Liver (tissue), 9 donors: ENCODE measurements around the gene ACAD8. TPM values are rescaled to one million over a fixed set of nuclear protein-coding genes. Genes with fewer than 3 reads are reported as not detected.

Source experiments
- DNase-seq: peaks from one replicate; pipeline ENCODE4 v3.0.0-alpha.2; 2017; ENCODE audit warnings: low spot score
- H3K27ac ChIP-seq, 2 donors: one replicate each; pipeline ENCODE4 v1.7.0; 2013; ENCODE audit warnings: inconsistent platforms in 2 of 2, low read length in 2 of 2, control low read depth in 1 of 2, low read depth in 1 of 2, mild to moderate bottlenecking in 1 of 2
- H3K27me3 ChIP-seq, 4 donors: one replicate each; pipeline versions ENCODE4 v1.6.1 to v1.7.0; 2013; ENCODE audit warnings: low read length in 3 of 4, inconsistent platforms in 1 of 4, mild to moderate bottlenecking in 1 of 4, moderate library complexity in 1 of 4; ENCODE audit not compliant: control insufficient read depth in 4 of 4, insufficient read depth in 4 of 4
- H3K36me3 ChIP-seq, 4 donors: one replicate each; pipeline versions ENCODE4 v1.6.1 to v1.7.0; 2013; ENCODE audit warnings: low read length in 3 of 4, mild to moderate bottlenecking in 3 of 4, low read depth in 1 of 4, moderate library complexity in 1 of 4; ENCODE audit not compliant: control insufficient read depth in 4 of 4, insufficient read depth in 3 of 4
- H3K4me1 ChIP-seq, 4 donors: one replicate each; pipeline versions ENCODE4 v1.6.1 to v1.7.0; 2013; ENCODE audit warnings: low read length in 3 of 4, mild to moderate bottlenecking in 3 of 4, moderate library complexity in 1 of 4; ENCODE audit not compliant: control insufficient read depth in 4 of 4, insufficient read depth in 4 of 4
- H3K4me3 ChIP-seq, 3 donors: one replicate each; pipeline versions ENCODE4 v1.6.1 to v1.7.0; 2013; ENCODE audit warnings: low read length in 3 of 3, control low read depth in 1 of 3, low read depth in 1 of 3, mild to moderate bottlenecking in 1 of 3
- H3K9ac ChIP-seq, 2 donors: one replicate each; pipeline ENCODE4 v1.7.0; 2013; ENCODE audit warnings: low read length in 2 of 2, mild to moderate bottlenecking in 2 of 2, moderate library complexity in 2 of 2, control low read depth in 1 of 2, low read depth in 1 of 2
- H3K9me3 ChIP-seq, 4 donors: one replicate each; pipeline versions ENCODE4 v1.6.1 to v1.7.0; 2013; ENCODE audit warnings: low read length in 3 of 4; ENCODE audit not compliant: control insufficient read depth in 4 of 4
- EGR1 ChIP-seq, 2 donors: IDR thresholded peaks; 2 replicates each; pipeline ENCODE4 v1.6.1; 2016 to 2018; ENCODE audit warnings: antibody characterized with exemption in 2 of 2, low read depth in 2 of 2
- GABPA ChIP-seq, 2 donors: IDR thresholded peaks in 1 of 2; conservative IDR thresholded peaks in 1 of 2; 2 replicates each; pipeline ENCODE4 v1.6.1; 2016; ENCODE audit warnings: antibody characterized with exemption in 2 of 2, mild to moderate bottlenecking in 1 of 2, moderate library complexity in 1 of 2
- HNF4A ChIP-seq, 2 donors: conservative IDR thresholded peaks; 2 replicates each; pipeline ENCODE4 v1.6.1; 2016; ENCODE audit warnings: antibody characterized with exemption in 2 of 2, mild to moderate bottlenecking in 2 of 2
- HNF4G ChIP-seq: IDR thresholded peaks from 2 replicates; pipeline ENCODE4 v1.6.1; 2016; ENCODE audit warnings: antibody characterized with exemption
- NR2F2 ChIP-seq: IDR thresholded peaks from 2 replicates; pipeline ENCODE4 v1.6.1; 2016; ENCODE audit warnings: antibody characterized with exemption
- RAD21 ChIP-seq, 2 donors: IDR thresholded peaks; 2 replicates each; pipeline ENCODE4 v1.6.1; 2016; ENCODE audit warnings: antibody characterized with exemption in 2 of 2, mild to moderate bottlenecking in 2 of 2
- RXRA ChIP-seq, 2 donors: IDR thresholded peaks; 2 replicates each; pipeline ENCODE4 v1.6.1; 2017 to 2018; ENCODE audit warnings: antibody characterized with exemption in 2 of 2, mild to moderate bottlenecking in 1 of 2
- TAF1 ChIP-seq: conservative IDR thresholded peaks from 2 replicates; pipeline ENCODE4 v1.6.1; 2016; ENCODE audit warnings: antibody characterized with exemption, mild to moderate bottlenecking
- YY1 ChIP-seq: IDR thresholded peaks from 2 replicates; pipeline ENCODE4 v1.6.1; 2016; ENCODE audit warnings: antibody characterized with exemption, mild to moderate bottlenecking
- WGBS: extraction: QIAGEN DNeasy Blood & Tissue Kit; methylation state at CpG from one replicate; pipeline ENCODE4 v1.1.7; 2013; 5-methylcytosine and 5-hydroxymethylcytosine counted together
- polyA plus RNA-seq, 2 donors: library from polyadenylated mRNA; stranded (reverse) in 1 of 2; unstranded in 1 of 2; fragments of 200-250 nt in 1 of 2; fragments of >200 nt in 1 of 2; fragmentation: Nextera tagmentation in 1 of 2; extraction: Ambion mirVana in 1 of 2; gene quantifications; one replicate each; pipeline versions ENCODE4 v1.2.1 to v1.2.3, GENCODE V29; 2013 to 2015
- total RNA-seq, 2 donors: library from RNA; depleted of rRNA; stranded (reverse); fragments of >200 nt; gene quantifications; one replicate each; pipeline ENCODE4 v1.2.3, GENCODE V29; 2014
- TF ChIP-seq, protein P1 (sequence below): IDR thresholded peaks from 2 replicates; pipeline ENCODE4 v1.6.1; 2016; ENCODE audit warnings: antibody characterized with exemption
- TF ChIP-seq, protein P2 (sequence below): fragments of 150-350 bp; IDR thresholded peaks from 2 replicates; pipeline ENCODE4 v1.5.1; 2017; ENCODE audit warnings: improper control_type of control experiment, low read depth, low read length; ENCODE audit not compliant: missing input control
- TF ChIP-seq, protein P3 (sequence below): IDR thresholded peaks from 2 replicates; pipeline ENCODE4 v1.6.1; 2016; ENCODE audit warnings: antibody characterized with exemption
- TF ChIP-seq, protein P4 (sequence below): IDR thresholded peaks from 2 replicates; pipeline ENCODE4 v1.6.1; 2016; ENCODE audit warnings: antibody characterized with exemption
- donor health status: healthy.
- donor health status: healthy.
- donor health status: healthy.
- donor health status: healthy.
- donor health status: healthy.

Gene ACAD8
- total and polyA plus RNA-seq, 4 donors: 14.1 to 32.2 (median 27.1) TPM

DNA sequence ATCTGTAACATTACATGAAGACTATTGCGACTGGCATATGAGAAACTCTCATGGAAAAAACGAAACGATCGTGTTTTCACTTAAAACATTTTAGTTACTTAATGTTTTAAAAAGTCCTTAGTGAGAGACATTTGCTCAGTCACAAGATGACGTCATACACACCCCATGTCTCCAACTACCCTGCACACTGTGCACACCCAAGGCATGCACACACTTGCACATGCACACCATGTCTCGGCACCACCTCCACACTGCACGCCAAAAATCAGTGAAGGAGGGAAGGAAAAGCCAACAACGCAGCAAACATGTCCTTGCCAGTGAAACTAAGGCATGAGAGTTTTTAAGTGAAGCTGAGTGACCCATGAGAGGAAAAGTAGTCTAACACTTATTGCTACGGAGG, 47.6 kb upstream of the ACAD8 start:
- Histone ChIP-seq H3K9ac (no peak overlapping the region), H3K27ac (no peak overlapping the region), H3K36me3 (peaks cover 15 to 64% (median 49%) of the 10 kb centered on the region in 4 donors), H3K4me3 (no peak overlapping the region), H3K4me1 (peaks cover 0 to 3% (median 0%) of the 10 kb centered on the region in 4 donors), H3K27me3 (no peaks in the 10 kb centered on the region), H3K9me3 (no peaks in the 10 kb centered on the region)
- no peak for DNase-seq
- 96% methylated on average over 9 of the region's 9 CpGs for WGBS
- no peak for TF ChIP-seq YY1
- no peak for TF ChIP-seq TAF1
- TF ChIP-seq HNF4G: no peak
- TF ChIP-seq, protein P1, sequence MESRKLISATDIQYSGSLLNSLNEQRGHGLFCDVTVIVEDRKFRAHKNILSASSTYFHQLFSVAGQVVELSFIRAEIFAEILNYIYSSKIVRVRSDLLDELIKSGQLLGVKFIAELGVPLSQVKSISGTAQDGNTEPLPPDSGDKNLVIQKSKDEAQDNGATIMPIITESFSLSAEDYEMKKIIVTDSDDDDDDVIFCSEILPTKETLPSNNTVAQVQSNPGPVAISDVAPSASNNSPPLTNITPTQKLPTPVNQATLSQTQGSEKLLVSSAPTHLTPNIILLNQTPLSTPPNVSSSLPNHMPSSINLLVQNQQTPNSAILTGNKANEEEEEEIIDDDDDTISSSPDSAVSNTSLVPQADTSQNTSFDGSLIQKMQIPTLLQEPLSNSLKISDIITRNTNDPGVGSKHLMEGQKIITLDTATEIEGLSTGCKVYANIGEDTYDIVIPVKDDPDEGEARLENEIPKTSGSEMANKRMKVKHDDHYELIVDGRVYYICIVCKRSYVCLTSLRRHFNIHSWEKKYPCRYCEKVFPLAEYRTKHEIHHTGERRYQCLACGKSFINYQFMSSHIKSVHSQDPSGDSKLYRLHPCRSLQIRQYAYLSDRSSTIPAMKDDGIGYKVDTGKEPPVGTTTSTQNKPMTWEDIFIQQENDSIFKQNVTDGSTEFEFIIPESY: no peak

DNA sequence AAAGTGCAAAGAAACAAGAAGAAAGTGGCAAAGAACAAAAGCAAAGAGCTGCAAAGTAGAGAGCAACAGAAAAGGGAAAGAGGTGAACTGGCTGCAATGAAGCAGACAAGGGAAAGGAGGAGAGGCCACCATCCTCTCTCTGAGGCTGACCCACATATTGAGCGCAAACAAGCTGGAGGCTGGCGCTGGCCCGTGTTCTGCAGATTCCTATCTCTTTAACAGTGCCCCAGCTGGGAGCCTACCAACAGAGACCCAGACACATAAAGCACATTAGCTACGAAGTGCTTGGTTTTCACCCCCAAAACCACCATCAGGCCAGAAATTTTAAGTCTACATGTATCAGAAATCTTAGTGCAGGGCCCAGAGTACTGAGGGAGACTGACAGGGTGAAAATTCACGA, 47.2 kb upstream of the ACAD8 start:
- Histone ChIP-seq H3K4me1 (peaks cover 0 to 3% (median 0%) of the 10 kb centered on the region in 4 donors), H3K4me3 (no peak overlapping the region), H3K9me3 (no peaks in the 10 kb centered on the region), H3K9ac (no peak overlapping the region), H3K27me3 (no peaks in the 10 kb centered on the region), H3K36me3 (peaks cover 13 to 62% (median 48%) of the 10 kb centered on the region in 4 donors), H3K27ac (no peak overlapping the region)
- DNase-seq: no peak
- WGBS: 95% methylated on average over 5 of the region's 5 CpGs
- TF ChIP-seq HNF4A (conservative IDR thresholded peaks at IDR 0.05) (no peak), EGR1 (IDR thresholded peaks at IDR 0.05; ENCODE audit: low read depth in 2 of 2) (no peak), GABPA (IDR thresholded peaks at IDR 0.05 in 1 of 2, conservative IDR thresholded peaks at IDR 0.05 in 1 of 2) (no peak), HNF4G (no peak), RAD21 (IDR thresholded peaks at IDR 0.05) (no peak), RXRA (IDR thresholded peaks at IDR 0.05) (no peak), NR2F2 (no peak)
- TF ChIP-seq, protein P2, sequence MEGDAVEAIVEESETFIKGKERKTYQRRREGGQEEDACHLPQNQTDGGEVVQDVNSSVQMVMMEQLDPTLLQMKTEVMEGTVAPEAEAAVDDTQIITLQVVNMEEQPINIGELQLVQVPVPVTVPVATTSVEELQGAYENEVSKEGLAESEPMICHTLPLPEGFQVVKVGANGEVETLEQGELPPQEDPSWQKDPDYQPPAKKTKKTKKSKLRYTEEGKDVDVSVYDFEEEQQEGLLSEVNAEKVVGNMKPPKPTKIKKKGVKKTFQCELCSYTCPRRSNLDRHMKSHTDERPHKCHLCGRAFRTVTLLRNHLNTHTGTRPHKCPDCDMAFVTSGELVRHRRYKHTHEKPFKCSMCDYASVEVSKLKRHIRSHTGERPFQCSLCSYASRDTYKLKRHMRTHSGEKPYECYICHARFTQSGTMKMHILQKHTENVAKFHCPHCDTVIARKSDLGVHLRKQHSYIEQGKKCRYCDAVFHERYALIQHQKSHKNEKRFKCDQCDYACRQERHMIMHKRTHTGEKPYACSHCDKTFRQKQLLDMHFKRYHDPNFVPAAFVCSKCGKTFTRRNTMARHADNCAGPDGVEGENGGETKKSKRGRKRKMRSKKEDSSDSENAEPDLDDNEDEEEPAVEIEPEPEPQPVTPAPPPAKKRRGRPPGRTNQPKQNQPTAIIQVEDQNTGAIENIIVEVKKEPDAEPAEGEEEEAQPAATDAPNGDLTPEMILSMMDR: no peak
- TF ChIP-seq, protein P3, sequence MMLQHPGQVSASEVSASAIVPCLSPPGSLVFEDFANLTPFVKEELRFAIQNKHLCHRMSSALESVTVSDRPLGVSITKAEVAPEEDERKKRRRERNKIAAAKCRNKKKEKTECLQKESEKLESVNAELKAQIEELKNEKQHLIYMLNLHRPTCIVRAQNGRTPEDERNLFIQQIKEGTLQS: no peak
- TF ChIP-seq, protein P4, sequence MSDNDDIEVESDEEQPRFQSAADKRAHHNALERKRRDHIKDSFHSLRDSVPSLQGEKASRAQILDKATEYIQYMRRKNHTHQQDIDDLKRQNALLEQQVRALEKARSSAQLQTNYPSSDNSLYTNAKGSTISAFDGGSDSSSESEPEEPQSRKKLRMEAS: no peak
- TF ChIP-seq, protein P1: no peak
